HG02798 (cell line): ENCODE data around the gene PTPRM.
"Not testable (repeated sequence)": the region's sequence is repeated elsewhere in the genome, so short reads cannot be mapped to it uniquely, and the experiment has no call there.

Experiments
- ATAC-seq: cut with Tn5 transposase; IDR thresholded peaks from one replicate; pipeline ENCODE4 v1.9.1; 2021; ENCODE audit warnings: mild to moderate bottlenecking; ENCODE audit not compliant: unreplicated experiment, poor library complexity

PTPRM gene

GRCh38 chr18:7720395-7720794 lies 153.3 kb downstream of the PTPRM start:
- no peak for ATAC-seq

GRCh38 chr18:7721532-7721931 lies 154.4 kb downstream of the PTPRM start:
- ATAC-seq: no peak

DNA sequence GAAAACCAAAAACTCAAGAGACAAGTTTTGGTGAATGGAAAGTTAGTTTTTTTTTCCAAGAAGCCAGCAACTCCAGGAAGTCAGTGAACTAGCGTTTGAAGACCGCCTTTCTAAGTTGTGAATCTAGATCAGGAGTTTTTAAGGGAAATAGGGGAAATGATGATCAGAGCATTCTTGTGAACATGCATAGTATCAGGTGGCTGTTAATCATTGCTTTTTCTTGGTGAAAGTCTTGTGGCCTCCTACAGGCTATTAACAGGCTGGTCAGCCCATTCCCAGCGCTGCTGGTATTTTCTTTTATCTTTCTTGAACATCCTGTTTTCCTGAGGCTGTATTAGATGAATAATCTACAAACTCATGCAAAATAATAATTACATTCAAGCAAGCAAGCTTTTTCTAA lies 155.8 kb downstream of the PTPRM start:
- no peak for ATAC-seq

DNA sequence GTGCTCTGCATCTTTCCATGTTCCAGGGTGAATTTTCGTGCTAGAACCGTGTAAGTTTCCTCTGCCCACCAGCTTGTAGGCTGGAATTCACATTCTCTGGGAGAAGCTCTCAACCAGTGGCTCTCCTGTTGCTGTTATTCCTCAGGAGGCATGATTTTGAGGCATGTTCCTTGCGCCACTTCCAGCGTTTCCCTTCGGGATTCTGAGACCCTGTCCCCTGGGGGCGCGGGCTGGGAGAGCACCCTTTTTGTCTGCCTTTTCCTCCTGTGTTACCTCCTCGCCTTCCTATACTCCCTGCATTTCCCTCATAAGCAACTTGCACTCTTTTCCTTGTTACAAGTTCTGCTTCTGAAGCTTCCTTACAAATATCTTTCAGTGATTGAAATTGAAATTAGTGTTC lies 156.4 kb downstream of the PTPRM start:
- ATAC-seq: no peak

DNA sequence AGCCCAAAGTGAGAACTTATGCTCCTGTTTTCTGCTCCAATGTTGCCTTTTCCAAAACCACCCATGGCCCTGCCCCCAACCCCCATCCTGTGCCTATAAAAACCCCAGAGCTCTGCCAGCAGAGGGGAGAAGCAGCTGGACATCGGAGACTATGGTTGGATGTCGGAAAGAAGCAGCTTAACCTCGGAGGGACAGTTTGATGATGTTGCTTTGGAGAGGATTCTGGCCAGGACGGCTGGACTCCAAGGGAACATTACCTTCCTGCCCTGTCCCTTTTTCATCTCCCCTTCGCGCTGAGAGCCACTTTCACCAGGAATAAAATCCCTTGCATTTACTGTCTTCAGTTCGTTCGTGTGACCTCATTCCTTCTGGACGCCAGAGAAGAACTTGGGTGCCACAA lies 158.4 kb downstream of the PTPRM start:
- ATAC-seq: no peak

DNA sequence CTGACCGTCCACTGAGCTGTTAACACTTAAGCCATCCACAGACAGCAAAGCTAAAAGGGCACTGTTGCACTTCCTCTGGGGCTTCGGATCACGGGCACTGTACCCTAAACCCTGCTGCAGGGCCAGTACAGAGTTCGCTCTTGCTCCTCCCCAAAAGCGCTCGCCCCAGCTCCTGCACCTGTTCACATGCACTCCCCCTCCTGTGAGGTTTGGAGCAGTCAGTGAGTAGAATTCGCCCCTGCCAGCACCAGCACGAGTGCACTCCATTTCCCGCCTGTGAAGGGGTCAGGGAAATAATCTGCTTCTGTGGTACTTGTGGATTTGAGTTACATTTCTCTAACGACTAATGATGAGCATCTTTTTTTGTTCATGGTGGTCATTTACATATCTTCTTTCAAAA lies 158.8 kb downstream of the PTPRM start:
- ATAC-seq: no peak

DNA sequence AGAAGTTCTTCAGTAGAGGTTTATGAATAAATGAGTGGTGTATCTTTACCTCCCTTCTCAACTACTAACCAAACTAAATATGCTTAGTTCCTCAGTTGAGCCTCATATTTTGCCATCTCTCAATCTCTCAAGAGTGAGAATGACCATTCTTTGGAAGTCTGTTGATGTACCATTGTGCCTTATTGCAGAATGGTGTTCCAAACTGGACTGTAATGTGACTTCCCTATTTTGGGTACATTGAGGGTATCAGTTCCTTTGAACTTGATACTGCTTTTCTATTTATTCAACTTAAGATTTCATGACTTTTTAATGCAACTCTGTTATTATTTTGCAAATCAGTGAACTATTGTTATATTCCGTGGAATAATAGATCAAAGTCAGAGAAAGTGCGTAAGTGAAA lies 159.4 kb downstream of the PTPRM start:
- ATAC-seq: no peak

DNA sequence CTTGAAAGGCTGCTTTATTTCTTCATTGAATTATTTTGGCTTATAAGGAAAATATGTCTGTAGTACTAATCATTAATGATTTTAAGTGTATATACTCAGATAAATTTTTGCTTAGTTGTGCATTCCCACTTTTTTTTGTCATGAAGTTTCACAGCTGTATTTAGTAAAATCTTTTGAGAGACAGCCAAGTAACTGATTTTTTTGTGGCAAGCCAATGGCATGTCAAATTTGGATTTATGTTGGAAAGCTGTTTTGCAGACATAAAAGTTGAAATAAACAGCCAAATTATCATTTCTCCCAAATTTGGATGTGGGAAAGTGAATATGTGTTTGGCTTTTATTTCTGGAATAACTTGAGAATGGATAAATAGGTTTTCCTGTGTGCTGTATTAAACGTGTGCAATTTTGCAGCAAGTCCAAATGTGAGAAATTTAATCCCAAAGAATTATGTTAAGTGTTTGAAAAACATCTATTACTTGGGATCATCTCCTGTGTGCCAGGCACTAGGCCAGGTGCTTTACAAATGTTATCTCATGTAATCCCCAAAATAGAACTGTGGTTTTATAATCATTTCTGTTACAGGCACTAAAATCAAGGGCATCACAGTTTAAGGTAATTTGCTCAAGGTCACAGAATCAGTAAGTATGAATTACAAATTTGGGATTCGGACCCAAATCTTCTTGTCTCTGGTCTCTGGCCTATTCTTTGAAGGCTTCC lies 160.4 kb downstream of the PTPRM start:
- no peak for ATAC-seq

GRCh38 chr18:7728297-7728696 lies 161.2 kb downstream of the PTPRM start:
- ATAC-seq: no peak

DNA sequence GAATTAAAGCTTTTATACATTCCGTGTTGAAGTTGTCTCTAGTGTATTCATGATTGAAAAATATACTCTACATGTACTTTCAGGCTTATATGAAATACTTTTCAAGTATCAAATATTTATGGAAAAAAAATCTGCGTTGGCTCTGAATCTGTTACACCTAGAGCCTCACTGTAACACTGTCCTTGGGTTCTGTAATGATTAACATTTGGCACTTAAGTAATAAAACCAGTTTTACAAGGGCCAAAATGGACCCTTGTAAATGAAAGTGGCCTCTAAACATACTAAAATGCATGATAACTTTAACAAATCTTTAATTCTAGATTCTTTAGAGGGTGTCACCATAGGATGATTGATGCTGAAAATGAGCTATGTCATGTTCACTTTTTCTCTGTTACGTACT lies 162.8 kb downstream of the PTPRM start:
- no peak for ATAC-seq

GRCh38 chr18:7730682-7731081 lies 163.6 kb downstream of the PTPRM start:
- no peak for ATAC-seq

- ATAC-seq: no peak
These were observed 166.5 kb downstream of the PTPRM start for GRCh38 chr18:7733642-7734041.

- ATAC-seq: no peak
These were observed 168.1 kb downstream of the PTPRM start for GRCh38 chr18:7735196-7735595.

GRCh38 chr18:7735626-7736175 lies 168.6 kb downstream of the PTPRM start:
- no peak for ATAC-seq

DNA sequence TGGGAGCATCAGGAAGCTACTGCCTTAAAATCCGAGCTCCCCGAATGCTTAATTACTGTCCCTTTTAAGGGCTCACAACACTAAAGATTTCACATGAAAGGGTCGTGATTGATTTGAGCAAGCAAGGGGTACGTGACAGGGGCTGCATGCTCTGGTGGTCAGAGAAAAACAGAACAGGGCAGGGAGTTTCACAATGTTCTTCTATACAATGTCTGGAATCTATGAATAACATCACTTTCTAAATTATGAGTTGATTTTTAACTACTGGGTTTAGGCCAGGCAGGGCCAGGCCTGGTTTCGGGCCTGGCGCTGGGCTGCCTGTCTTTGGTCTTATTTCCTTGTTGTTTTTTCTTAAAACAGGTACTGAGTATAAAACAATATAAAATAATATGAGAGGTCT lies 169.4 kb downstream of the PTPRM start:
- not testable (repeated sequence) for ATAC-seq

- no peak for ATAC-seq
These were observed 170.4 kb downstream of the PTPRM start for GRCh38 chr18:7737550-7737949.

DNA sequence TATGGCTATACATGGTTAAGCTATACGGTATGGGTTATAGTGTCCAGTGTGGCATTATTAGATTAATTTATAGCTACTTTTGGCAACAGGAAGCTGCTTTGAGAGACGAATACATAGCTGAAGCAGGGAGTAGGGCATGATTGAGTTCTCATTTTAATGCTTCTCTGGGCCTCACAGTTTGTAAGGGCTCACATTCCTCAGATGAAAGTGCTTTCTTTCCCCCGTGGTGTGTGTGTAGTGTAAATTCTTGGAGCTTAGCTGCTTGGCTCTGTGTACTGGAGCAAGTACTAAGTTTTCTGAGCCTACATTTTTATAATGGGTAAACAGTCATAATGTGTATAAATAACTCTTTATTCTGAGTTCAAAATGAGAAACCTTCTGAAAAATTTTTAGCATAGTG lies 173.7 kb downstream of the PTPRM start:
- no peak for ATAC-seq

DNA sequence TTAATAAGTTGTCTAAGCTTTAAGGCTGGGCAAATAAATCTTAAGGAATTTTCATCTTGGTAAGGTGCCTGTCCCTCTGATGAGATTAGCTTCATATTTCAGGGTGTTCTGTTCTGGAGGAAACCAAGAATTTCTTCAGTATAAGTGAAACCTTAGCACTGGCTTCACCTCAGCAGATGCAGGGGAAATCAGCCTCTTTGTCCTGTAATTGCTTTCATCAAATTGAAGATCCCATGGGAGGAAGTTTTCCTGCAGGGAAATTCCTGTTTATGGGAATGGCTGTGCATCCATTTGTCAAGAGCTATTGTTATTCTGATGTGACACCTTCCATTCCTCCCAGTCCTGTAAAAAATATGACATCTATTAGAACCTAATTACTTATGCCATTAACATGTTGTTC lies 174.5 kb downstream of the PTPRM start:
- no peak for ATAC-seq

- ATAC-seq: no peak
These were observed 175.1 kb downstream of the PTPRM start for GRCh38 chr18:7742224-7742623.

DNA sequence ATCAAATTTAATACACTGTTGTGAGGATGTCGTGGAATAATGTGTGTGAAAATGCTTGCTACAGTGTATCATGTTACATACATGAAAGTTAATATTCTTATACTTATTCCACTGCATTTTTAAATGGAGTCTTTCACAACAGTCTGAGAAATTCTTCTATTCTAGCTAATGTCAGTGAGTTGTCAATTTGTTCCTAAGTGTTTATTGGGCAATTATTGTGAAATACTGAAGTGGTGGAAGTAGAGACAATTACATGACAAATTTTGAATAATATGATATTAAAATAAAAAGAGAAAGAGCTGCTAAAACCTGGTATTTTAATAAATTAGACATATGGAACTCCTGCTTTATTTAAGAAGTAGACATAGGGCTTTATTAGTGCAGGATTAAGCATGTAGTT lies 176.1 kb downstream of the PTPRM start:
- ATAC-seq: no peak

- no peak for ATAC-seq
These were observed 179.0 kb downstream of the PTPRM start for GRCh38 chr18:7746106-7746505.

DNA sequence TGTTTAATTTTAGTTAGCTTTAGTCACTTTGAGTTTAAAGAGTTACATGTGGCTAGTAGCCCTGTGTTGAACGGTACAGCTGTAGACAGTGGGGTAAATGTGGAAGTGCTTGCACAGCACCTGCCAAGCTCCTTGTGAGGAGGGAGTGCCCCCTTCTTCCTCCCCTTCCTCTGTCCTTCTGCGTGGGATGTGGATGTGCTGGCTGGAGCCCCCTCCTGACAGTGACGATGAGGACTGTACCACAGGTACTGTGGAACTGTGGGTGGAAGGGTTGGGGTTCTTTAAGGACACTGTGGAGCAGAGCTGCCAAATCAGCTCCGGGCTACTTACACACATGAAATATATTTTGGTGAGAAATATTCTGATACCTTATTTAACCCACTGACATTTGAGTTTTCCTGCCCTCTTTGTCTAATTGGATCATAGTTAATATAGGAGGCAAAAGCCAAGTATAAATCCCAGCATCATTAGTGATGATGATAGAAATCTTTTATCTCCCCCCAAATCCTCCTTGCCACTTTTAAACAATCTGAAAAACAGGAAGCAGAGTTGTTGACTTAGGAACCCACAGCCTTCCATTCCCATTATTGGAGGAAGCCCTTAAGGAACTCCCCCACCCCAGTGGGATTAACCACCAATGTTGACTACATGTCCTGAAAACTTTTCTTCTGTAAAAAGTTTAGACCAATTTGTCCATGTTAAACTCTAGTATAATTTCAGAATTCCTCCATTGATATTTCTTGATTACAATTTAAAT lies 181.3 kb downstream of the PTPRM start:
- no peak for ATAC-seq
